ENCODE results near the gene ECI1.
"Not testable (repeated sequence)": the region's sequence is repeated elsewhere in the genome, so short reads cannot be mapped to it uniquely, and the experiment has no call there.

Gene ECI1

DNA sequence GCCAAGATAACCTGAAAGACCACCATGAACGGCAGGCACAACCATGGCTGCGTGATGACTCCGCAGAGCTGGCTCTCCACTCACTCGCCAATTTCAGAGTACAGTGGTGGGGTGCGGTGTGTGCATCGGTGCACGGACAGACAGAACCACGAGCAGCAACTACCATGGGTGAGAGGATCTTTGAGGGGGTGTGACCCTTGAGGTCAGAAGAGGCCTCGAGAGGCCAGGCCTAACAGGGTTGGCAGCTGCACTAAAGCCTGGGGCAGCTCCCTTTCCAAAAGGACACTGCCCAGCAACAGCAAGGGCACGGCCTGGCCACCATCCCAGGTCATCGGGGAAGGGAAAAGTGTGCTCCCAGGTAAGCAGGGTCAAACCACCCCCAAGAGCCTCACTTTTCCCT, 1.9 kb upstream of the ECI1 start:
- DNase-seq (ENCODE audit: low read depth in 2 of 2), result no peak

DNA sequence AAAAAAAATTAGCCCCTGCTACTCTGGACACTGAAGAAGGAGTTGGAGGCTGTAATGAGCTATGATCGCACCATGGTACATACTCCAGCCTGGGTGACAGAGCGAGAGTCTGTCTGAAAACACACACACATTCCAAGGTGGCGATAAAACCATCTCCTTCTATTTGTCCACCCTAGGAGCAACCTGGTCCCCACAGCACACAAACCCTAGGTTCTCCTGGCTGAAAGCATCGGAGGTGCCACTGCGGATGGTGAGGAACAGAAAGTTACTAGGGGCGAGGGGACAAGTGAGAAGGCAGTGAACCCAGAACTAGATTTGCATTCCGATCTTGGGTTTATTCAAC, 1.4 kb upstream of the ECI1 start:
- DNase-seq (ENCODE audit: low read depth in 2 of 2), result no peak

DNA sequence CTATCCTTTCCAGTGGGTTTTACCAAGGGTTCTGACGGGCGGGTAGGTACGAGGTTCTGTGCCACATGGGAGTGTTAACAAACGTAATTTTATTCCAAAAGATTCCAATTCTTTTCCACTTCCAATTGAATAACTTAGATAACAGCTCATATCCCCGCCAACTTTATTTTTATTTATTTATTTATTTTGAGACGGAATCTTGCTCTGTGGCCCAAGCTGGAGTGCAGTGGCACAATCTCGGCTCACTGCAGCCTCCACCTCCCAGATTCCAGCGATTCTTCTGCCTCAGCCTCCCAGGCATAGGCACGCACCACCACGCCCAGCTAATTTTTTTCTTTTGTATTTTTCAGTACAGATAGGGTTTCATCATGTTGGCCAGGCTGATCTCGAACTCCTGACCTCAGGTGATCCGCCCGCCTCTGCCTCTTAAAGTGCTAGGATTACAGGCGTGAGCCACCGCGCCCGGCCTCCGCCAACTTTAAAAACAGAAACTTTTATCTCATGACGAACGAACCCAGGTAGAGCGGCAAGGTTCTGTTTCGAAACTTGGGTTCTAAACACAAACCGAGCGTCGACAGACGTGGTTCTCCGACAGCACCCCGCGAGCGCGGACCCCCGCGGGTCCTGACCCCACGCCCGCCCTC, 613 bp downstream of the ECI1 start:
- peak in 1 of 2 donors; percentile 39 for DNase-seq (ENCODE audit: low read depth in 2 of 2)

DNA sequence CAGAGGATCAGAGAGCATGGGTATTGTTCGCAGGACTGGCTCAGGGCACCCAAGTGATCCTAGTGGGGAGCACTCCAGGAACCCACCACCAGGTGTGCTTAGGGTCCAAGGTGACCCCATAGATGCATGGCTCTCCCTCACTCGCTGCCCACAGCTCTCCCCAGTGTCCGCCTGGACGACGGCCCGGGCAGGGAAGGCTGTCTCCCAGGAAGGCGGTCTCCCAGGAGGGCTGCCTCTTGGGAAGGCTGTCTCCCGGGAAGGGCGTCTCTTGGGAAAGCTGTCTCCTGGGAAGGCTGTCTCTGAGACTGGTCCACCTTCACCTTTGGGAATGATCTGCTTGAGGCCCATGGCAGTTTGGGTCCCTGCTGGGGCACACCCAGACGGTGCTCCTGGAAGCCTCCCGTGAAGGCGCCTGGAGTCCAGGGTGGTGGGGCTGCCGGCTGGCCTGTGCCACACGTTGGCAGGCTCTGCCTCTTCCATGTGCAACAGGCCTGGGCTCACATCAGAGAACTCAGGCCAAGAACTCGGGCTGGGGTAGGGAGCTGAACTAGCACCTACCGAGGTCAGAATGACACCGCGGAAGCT, 5.0 kb downstream of the ECI1 start:
- no peak for DNase-seq (ENCODE audit: low read depth in 2 of 2)

DNA sequence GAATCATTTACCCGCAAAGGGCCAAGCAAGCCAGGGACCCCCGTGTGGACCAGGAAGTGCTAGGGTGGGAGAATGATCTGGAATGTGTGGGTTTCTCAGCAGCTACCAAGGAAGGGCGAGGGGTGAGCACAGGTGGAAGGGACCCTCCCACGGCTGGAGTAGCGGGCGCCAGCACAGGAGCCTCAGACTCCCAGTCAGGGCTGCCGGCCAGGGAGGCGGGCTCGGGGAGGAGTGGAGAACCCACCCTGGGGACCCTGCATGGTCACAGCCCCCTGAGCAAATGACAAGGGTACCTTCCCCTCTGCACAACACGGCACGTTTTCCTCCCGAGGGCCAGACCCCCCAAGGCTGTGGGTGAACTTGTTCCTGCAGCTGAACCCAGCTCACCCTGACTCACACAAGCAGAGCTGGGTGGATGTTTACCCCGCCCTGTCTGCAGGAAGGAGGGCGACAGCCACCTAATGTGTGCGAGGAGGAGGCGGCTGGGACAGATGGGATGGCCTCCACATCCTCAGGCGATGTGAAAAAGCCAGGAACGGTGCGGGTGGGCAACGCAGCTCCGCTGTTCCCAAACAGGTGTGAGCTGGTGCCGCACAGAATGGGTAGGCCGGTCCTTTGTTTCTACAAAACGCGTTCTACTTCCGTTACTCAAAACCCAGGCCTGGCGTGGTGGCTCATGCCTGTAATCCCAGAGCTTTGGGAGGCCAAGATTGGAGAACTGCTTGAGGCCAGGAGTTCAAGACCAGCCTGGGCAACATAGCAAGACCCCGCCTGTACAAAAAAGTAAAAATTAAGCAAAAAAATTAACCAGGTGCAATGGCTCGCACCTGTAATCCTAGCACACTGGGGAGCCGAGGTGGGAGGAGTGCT, 6.2 kb downstream of the ECI1 start:
- no peak for DNase-seq (ENCODE audit: low read depth in 2 of 2)

DNA sequence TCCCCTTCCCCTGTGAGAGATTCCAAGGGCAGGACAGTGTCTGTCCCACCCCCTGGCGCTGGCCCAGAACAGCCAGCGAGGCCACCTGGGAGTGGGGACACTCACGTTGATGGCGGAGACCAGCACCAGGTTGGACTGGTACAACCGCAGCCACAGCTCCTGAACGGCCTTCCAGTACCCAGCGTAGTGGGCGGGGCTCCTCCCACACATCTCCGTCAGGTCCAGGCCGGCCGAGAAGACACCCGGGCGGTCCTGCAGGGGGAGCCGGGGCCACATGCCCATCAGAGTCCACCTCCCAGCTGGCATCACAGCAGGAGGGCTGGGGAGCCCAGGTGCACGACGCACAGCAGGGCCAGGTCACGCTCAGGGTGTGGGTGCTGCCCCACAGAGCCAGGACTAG, 7.1 kb downstream of the ECI1 start:
- DNase-seq (ENCODE audit: low read depth in 2 of 2), result no peak

DNA sequence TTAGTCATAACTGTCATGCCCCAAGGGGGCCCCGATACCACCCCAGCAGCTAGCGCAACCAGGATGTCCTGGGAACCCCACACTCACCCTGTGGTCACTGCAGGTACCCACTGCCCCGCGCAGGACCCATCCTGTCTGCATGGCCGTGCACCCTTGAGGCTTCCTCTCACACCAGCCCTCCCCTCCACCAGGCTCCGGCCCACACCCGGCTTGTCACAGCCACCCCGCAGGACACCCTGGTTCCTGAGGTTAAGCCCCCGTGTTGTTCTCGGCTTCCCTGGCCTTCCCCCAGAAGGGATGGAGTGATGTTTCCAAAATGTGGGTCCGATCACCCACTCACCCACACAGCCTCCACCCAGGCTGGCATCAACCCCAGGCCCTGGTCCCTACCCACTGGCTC, 7.6 kb downstream of the ECI1 start:
- no peak for DNase-seq (ENCODE audit: low read depth in 2 of 2)

DNA sequence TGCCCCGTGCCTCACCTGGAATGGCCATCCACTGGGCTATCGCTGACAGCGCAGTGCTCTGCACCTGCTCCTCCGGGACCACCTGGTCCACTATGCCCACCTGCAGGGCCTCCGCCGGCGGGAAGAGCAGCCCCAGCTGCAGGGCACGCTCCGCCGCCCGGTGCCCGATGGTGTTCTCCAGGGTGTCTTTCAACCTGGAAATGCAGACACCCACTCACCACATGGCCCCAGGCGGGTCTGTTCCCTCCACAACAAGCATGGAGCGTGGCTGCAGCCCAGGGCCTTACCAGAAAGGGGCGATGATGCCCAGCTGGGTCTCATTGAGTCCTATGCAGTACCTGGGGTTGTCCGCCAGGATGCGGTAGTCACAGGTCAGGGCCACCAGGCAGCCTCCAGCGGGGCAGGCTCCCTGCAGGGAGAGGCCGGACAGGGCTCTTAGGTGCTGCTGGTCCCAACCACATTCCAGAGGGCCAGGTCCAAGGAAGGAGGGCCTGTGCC, 8.3 kb downstream of the ECI1 start:
- DNase-seq (ENCODE audit: low read depth in 2 of 2), result no peak

DNA sequence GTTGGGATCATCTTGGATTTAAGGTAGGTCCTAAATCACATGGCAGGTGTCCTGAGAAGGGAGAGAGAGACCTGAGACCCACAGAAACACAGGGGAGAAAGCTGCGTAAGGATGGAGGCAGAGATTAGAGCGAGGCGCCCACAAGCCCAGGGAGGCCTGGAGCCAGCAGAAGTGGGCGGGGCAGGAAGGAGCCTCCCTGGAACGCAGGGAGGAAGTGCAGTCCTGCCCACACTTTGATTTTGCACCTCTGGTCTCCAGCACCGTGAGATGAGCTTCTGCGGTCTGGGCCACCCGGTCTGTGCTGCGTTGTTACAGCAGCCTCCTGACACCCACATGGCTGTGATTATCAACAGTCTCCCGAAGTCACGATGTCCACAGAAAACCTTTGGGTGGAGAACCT, 8.8 kb downstream of the ECI1 start:
- no peak for DNase-seq (ENCODE audit: low read depth in 2 of 2)

DNA sequence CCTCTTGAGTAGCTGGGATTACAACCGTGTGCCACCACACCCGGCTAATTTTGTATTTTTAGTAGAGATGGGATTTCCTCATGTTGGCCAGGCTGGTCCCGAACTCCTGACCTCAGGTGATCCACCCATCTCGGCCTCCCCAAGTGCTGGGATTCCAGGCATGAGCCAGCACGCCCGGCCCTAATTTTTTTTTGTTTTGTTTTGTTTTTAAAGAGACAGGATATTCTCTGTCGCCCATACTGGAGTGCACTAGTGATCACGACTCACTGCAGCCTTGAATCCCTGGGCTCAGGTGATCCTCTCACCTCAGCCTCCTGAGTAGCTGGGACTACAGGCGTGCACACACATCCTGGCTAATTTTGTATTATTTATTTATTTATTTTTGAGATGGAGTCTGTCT, 11.1 kb downstream of the ECI1 start:
- not testable (repeated sequence) for DNase-seq (ENCODE audit: low read depth in 2 of 2)

DNA sequence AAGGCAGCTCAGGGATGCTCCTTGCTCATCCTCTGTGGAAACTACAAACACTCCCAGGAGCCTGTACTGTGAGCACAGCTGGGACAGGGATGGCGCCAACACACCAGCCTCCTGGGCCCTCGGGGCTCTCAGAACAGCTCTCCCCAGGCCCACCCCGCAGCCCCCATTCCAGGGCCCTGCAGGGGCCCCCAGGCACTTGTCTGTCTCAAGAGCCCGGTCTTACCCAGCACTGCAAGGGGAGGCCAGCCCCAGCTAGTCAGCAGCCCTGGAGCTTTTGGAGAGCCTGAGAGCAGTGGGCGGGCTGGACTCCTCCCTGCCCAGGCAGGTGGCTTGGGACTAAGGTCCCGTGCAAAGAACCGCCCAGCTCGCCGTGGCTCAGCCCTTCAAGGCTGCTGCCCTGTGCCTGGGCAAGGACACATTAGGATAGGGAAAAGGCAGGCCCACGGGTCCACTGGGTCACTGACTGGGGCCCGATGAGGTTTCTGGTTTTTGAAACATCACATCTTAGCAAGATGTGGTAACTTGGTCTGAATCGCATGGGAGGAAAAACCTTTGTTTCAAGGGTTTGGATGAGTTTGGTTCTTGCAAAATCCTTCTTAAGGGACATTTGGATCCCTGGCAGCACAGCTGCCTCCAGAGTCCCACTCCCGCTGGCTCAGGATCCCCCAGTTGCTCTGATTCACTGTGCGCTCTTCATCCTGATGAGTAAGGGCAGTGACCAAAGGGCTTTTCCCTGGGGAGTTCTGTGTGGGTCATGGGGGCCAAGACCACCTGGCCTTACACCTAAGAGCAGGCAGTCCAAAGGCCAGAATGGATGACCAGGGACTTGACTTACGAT, 12.3 kb downstream of the ECI1 start:
- DNase-seq (ENCODE audit: low read depth in 2 of 2), result no peak

DNA sequence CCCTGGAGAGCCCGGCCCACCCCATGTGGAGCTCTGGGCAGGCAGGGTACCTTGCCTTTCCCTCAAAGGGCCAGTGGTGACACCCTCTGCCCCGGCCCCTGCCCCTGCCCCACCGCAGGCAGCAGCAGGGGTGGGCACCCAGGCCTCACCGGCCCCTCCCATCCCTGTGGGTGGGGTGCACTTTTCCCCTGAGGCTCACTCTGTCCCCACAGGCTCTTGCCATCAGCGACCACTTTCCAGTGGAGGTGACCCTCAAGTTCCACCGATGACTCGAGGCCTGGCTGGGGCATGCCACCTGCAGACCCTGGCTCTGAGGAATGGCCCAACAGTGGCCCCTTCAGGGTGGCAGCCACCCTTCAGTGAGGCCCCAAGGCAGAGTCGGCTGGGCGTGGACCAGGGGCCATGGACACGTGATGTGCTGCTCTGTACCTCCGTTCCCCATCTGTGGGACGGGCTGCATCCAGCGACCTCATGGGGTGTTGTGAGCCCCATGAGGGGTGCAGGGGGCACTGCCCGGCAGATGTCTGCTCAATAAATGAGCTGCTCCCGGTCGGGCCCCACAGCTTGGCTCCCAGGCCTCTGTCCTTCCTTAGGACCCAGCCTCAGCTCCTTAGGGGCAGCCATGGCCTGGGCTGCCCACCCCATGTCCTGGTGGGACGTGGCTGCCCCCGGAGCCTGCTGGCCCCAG, 13.1 kb downstream of the ECI1 start:
- DNase-seq (ENCODE audit: low read depth in 2 of 2), result no peak

DNA sequence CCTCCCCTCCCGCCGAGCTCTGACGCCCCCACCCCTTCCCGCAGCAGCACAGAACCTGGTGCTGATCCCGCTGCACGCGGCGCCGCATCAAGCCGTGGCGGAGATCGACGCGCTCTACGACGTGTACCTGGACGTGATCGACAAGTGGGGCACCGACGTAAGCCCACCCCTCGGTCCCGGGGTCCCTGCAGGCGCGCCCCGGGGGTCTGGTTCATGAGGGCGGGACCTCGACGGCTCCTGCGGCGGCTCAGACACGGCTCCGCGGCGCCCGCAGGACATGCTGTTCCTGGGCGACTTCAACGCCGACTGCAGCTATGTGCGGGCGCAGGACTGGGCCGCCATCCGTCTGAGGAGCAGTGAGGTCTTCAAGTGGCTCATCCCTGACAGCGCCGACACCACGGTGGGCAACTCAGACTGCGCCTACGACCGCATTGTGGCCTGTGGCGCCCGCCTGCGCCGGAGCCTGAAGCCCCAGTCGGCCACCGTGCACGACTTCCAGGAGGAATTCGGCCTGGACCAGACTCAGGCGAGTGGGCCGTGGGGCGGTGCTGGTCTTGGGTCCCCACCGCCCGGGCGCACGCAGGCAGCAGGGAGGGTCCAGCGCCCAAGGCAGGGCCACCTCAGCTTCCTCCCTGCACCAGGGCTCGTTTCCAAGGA, 13.8 kb downstream of the ECI1 start:
- no peak for DNase-seq (ENCODE audit: low read depth in 2 of 2)

DNA sequence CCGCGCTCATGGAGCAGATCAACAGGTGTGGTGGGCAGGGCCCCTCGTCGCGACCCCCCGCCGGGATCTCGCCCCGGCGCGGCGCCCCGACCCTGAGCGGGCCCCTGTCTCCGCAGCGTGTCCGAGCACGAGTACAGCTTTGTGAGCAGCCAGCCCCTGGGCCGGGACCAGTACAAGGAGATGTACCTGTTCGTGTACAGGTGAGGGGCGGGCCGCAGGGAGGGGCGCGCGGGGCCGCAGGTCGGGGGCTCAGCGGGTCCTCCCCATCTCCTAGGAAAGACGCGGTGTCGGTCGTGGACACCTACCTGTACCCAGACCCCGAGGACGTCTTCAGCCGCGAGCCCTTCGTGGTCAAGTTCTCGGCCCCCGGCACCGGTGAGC, 14.3 kb downstream of the ECI1 start:
- DNase-seq (ENCODE audit: low read depth in 2 of 2), result no peak

DNA sequence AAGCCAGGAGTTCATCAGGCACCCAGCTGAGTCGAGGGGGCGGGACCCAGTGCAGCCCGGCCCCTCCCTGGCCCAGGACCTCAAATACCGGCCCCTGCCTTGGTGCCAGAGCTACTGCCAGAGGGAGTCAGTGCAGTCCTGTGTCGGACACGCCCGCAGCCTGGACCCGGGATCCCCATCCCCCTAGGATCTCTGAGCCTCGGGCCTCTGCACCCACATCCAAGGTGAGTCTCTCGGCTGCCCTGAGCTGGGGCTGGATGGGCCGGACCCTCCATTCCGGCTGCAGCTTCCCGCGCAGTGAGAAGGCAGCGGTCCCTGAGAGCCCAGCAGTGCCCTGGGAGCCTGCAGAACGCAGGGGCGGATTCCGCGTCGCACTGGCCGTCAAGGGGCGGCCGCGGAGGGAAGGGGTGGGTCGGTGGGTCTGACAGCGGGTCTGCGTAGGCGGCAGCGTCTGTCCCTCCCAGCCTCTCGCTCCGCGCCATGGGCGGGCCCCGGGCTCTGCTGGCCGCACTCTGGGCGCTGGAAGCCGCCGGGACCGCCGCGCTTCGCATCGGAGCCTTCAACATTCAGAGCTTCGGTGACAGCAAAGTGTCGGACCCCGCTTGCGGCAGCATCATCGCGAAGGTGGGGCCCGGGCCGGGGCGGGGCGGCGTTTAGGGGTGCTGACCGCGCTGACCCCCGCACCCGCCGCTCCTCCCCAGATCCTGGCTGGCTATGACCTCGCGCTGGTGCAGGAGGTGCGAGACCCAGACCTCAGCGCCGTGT, 14.9 kb downstream of the ECI1 start, which contains the start of gene DNASE1L2:
Gene DNASE1L2 (plus strand): TSS at position 108 of the 765 bp plus-strand sequence. CDS start 373 bp downstream, at position 481.
- DNase-seq (ENCODE audit: low read depth in 2 of 2), result no peak

DNA sequence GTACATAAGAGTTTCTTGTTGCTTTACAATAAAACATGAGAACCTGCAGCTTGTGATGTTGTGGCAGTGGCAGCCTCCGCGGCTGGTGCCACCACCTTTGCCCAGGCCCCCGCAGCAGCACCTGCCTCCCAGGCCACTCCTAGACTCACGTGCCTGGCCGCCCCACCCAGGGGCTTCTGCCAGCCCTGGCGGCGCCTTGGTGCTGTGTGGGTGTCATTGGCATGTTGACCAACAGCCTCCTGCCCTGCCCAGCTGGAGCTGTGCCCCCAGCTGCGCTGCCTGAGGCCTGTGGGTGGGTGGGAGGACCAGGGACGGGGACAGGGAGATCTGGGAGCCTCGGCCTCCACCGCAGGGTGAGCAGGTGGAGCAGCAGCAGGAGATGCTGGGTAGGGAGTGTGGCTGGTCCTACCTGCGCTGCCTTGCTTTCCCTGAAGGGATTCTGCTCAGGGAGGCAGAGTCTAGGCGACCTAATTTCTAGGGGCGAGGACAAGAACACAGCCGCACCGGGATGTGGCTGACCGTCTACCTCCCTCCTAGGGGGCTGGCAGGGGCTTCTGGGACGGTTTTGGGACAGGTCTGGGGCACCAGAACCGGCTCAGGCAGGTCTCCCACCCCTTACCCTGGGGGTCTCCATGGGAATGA, 15.6 kb downstream of the ECI1 start:
- DNase-seq (ENCODE audit: low read depth in 2 of 2), result no peak

DNA sequence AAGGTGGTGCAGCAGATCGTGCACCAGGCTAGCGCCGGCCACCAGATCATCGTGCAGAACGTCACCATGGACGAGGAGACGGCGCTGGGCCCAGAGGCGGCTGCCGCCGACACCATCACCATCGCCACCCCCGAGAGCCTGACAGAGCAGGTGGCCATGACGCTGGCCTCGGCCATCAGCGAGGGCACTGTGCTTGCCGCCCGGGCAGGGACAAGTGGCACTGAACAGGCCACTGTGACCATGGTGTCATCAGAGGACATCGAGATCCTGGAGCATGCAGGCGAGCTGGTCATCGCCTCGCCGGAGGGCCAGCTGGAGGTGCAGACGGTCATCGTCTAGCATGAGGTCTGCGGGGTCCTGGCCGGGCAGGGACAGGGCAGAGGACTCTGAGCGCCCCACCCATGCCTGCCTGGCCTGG, 16.1 kb downstream of the ECI1 start:
- DNase-seq (ENCODE audit: low read depth in 2 of 2), result no peak

DNA sequence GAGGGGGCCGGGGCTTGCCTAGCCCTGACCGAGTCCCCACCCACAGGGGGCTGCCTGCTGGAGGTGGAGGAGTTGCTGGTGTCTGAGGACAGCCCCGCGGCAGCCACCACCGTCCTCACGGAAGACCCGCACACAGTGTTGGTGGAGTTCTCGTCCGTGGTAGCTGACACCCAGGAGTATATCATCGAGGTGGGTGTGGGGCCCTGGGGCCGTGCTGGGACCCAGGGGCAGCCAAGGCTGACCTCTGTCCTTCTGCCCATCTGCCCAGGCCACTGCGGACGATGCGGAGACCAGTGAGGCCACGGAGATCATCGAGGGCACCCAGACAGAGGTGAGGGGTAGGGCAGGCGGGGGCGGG, 16.6 kb downstream of the ECI1 start:
- no peak for DNase-seq (ENCODE audit: low read depth in 2 of 2)

Data from activated CD4-positive, alpha-beta T cell treated with anti-CD3 and anti-CD28 coated beads for 24 hours (primary cell).